SK-N-SH (cell line): ENCODE data around the gene OR8A1.

Experiments used
- CTCF ChIP-seq: fragments of 200-600 bp; sonication (generic); IDR thresholded peaks from 2 replicates; pipeline ENCODE4 v1.6.1; 2017; ENCODE audit warnings: antibody characterized with exemption, mild to moderate bottlenecking, moderate library complexity
- EP300 ChIP-seq, 2 experiments: IDR thresholded peaks; 2 replicates each; pipeline versions ENCODE4 v1.4.0 to v1.6.1; 2012; ENCODE audit warnings: borderline replicate concordance in 1 of 2, low read depth in 1 of 2, low read length in 1 of 2
- FOXM1 ChIP-seq: IDR thresholded peaks from 2 replicates; pipeline ENCODE4 v1.4.0; 2012; ENCODE audit warnings: low read depth, mild to moderate bottlenecking
- GABPA ChIP-seq: IDR thresholded peaks from 2 replicates; pipeline ENCODE4 v1.4.0; 2012; ENCODE audit warnings: low read depth, mild to moderate bottlenecking
- POLR2AphosphoS5 ChIP-seq: IDR thresholded peaks from 2 replicates; pipeline ENCODE4 v1.6.1; 2012; ENCODE audit warnings: low read depth, low read length
- REST ChIP-seq: IDR thresholded peaks from 2 replicates; pipeline ENCODE4 v1.6.1; 2012; ENCODE audit warnings: mild to moderate bottlenecking, low read depth, low read length, moderate library complexity
- TAF1 ChIP-seq: IDR thresholded peaks from 2 replicates; pipeline ENCODE4 v1.6.1; 2012; ENCODE audit warnings: low read depth, mild to moderate bottlenecking, low read length, moderate library complexity, borderline replicate concordance

- no peak for TF ChIP-seq CTCF
- TF ChIP-seq REST, result no peak
- TF ChIP-seq GABPA, result no peak
- TF ChIP-seq POLR2AphosphoS5, result no peak
- TF ChIP-seq FOXM1, result no peak
- no peak for TF ChIP-seq EP300 (IDR thresholded peaks at IDR 0.05; ENCODE audit: borderline replicate concordance in 1 of 2, low read depth in 1 of 2, low read length in 1 of 2)
- no peak for TF ChIP-seq TAF1
These were observed 35.7 kb upstream of the OR8A1 start for GRCh38 chr11:124534051-124534450.
